ENCODE data around the gene CRNKL1.
A peak's percentile ranks its signal among the peaks of the same experiment; 100 is the strongest.

CRNKL1 gene

GRCh38 chr20:20065361-20065760, 13.1 kb upstream of the CRNKL1 start:
- no peak for DNase-seq (ENCODE audit: low read depth, low spot score)
- no peak overlapping the region for H3K27ac ChIP-seq

DNA sequence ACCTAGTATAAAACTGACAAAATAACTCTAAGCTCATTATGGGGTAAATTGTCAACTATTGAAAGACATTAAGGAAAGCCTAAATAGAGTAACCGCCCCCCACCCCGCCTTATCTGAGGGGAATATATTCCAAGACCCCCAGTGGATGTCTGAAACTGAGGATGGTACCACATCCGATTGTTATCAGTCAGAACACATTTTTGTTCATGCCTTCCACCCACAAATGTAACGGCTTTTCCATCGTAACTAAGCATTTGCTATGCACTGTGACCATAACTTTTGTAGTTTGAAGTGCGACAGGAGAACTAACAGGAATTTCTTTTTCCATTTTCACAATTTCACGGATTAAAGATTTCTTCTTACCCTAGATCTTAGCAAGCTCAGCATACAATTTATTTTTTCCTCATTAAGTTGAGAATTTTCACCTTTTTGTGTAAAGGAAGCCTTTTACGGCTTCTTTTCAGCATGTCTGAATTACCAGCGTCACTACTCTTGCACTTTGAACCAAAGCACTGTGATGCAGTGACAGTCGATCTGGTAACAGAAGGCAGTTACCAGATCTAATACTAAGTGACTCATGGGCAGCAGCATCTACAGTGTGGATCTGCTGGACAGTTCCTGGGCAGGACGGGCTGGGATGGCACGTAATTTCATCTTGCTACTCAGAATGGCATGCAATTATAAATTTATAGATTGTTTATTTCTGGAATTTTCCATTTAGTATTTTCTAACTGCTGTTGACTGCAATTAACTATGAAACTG, 11.9 kb upstream of the CRNKL1 start:
- no peak for DNase-seq (ENCODE audit: low read depth, low spot score)

GRCh38 chr20:20060234-20060998, 8.2 kb upstream of the CRNKL1 start:
- no peak for DNase-seq (ENCODE audit: low read depth, low spot score)
- H3K27ac ChIP-seq, result no peak overlapping the region

More for the DNA sequence above, 11.9 kb upstream of the CRNKL1 start:
- H3K27ac ChIP-seq, result no peak overlapping the region

DNA sequence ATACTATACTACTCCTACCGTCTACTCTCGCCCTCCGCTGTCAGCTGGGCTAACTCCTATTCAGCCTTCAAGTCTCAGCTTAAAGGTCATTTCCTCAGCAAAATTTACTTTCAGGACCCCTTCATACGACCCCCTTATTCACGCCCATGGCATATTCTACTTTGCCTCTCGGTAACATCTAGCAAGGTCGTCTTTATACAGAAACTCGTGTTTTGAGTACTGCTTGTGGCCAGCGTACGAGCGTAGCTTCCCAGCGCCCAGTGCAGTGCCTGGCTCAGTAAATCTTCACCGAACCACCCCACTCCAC, 546 bp downstream of the CRNKL1 start:
- peak overlapping the region; percentile 80 for H3K27ac ChIP-seq
- no peak for DNase-seq (ENCODE audit: low read depth, low spot score)

DNA sequence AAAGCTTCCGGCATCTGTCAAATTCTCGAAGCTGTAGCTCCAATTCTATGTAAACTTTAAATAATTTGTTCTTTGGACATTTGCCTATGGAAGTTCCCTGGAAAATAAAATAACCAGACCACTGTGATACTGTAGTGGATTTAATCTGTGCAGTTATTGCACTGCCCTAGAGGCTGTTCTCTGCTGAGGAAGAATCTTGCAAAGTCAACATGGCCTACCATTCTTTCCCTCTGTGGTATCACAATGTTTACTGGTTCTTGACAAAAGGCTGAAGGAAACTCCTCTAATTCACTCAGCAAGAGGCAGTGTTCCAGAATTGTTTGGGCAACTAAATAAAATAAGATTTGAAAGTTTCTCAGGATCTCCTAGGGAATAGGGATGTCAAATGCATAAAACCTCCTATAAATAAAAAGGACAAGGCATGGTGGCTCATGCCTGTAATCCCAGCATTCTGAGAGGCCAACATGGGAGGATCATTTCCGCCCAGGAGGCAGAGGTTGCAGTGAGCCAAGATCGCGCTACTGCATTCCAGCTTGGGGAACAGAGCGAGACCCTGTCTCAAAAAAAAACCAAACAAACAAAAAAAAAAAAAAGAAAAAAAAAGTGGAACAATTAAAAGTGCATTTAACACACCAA, 12.4 kb downstream of the CRNKL1 start:
- DNase-seq (ENCODE audit: low read depth, low spot score), result no peak
- H3K27ac ChIP-seq, result no peak overlapping the region

GRCh38 chr20:20038586-20038985, 13.7 kb downstream of the CRNKL1 start:
- no peak overlapping the region for H3K27ac ChIP-seq
- DNase-seq (ENCODE audit: low read depth, low spot score), result no peak

GRCh38 chr20:20037960-20038359, 14.3 kb downstream of the CRNKL1 start:
- no peak overlapping the region for H3K27ac ChIP-seq
- DNase-seq (ENCODE audit: low read depth, low spot score), result no peak

DNA sequence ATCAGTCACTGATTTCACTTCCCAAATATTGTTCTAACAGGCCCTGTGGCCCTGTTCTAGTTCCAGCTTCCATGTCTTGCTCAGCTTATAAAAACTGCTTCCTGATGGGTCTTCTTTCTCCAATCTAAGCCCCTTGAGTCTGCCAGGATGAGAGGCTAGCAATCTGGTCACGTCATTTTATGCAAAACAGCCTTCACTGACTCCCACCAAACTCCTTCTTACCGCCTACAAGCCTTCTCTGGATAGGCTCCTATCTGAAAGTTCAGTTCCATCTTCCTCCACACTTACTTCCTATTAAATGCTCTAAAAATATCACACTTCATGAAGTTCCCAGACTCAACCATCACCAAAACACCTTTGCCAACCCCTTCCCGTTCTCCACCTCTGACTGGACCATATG, 15.5 kb downstream of the CRNKL1 start:
- DNase-seq (ENCODE audit: low read depth, low spot score), result no peak
- H3K27ac ChIP-seq, result no peak overlapping the region

DNA sequence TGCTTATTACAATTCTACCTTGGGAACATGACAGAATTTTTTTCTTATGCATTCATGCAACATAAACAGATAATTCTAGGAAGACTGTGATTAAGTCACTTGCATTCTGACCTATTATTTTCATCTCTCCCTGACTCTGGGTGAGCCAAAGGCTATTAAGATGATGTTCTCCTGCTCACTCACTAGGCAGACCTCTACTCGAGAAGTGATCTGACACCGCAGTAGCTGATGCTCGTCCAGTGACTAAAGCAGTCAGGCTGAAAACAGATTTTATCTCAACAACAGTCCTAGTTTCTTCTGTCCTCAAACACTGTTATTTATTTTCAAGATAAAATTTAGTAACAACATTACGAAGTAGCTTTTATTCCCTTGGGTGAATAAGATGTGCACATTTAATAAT, 17.8 kb downstream of the CRNKL1 start:
- no peak for DNase-seq (ENCODE audit: low read depth, low spot score)
- H3K27ac ChIP-seq, result no peak overlapping the region

DNA sequence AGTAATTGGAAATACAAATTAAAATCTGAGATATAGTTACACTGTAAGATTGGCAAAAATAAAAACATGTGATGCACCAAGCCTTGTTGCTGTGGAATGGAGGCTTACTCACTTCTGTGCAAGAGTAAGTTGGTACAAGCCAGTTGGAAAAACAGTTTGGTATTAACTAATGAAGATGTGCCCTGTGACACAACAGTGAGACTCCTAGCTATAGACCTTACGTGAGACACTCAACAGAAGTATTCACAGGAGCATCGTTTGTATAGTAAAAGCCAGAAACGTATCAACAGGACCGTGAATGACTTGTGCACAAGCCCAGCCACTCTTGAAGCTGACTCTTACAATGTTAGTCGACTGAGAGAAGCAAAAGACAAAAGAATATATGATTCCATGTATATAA, 20.5 kb downstream of the CRNKL1 start:
- no peak overlapping the region for H3K27ac ChIP-seq
- DNase-seq (ENCODE audit: low read depth, low spot score), result no peak

- H3K27ac ChIP-seq, result no peak overlapping the region
- no peak for DNase-seq (ENCODE audit: low read depth, low spot score)
Measured at GRCh38 chr20:20027284-20027683, 25.0 kb downstream of the CRNKL1 start.

GRCh38 chr20:20024942-20025341, 27.3 kb downstream of the CRNKL1 start:
- DNase-seq (ENCODE audit: low read depth, low spot score), result no peak
- H3K27ac ChIP-seq, result no peak overlapping the region

GRCh38 chr20:20023395-20023794, 28.9 kb downstream of the CRNKL1 start:
- no peak for DNase-seq (ENCODE audit: low read depth, low spot score)
- H3K27ac ChIP-seq, result no peak overlapping the region

- H3K27ac ChIP-seq, result no peak overlapping the region
- no peak for DNase-seq (ENCODE audit: low read depth, low spot score)
Measured at GRCh38 chr20:20022498-20022897, 29.8 kb downstream of the CRNKL1 start.

GRCh38 chr20:20021835-20022234, 30.4 kb downstream of the CRNKL1 start:
- H3K27ac ChIP-seq, result no peak overlapping the region
- DNase-seq (ENCODE audit: low read depth, low spot score), result no peak

DNA sequence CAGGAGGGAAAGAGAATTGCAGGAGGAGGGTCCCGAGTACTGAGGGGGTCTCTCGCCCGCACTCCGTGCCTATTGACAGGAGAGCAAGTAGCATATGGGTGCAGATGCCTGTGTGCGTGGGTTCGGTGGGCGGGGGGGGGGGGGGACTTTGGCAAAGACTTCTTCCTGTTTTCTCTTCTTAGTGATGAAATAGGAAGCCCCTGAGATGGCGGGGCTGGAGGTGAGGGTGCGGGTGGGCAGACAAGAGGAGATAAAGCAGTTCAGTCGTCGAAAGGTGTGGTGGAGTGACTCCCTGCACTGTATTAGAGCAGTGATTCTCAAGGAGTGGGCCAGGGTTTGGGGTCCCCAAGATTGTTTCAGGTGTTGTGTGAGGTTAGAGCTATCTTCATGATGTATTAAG, 31.4 kb downstream of the CRNKL1 start:
- no peak overlapping the region for H3K27ac ChIP-seq
- no peak for DNase-seq (ENCODE audit: low read depth, low spot score)

GRCh38 chr20:20019123-20019522, 33.1 kb downstream of the CRNKL1 start:
- H3K27ac ChIP-seq, result peak overlapping the region; percentile 81
- peak; percentile 69 for DNase-seq (ENCODE audit: low read depth, low spot score)

DNA sequence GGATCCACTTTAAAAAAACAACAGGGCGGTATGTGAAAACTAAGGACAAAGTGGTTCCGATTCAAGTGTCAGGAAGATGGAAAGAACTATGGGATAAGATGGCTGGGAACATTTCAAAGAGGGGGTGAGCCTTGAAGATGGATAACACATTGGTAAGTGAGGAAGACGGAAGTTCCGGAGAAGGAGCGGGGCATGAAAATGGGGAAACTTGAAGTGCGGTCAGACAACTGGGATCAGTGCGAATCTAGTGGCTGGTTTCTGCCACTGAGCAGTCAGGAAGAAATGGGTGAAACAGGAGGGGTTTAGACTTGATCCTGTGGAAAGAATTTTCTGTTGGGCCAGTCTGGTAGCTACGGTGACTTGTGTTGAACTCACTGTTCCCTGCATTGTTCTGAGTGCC, 33.9 kb downstream of the CRNKL1 start:
- DNase-seq (ENCODE audit: low read depth, low spot score), result no peak
- peak overlapping the region; percentile 81 for H3K27ac ChIP-seq

DNA sequence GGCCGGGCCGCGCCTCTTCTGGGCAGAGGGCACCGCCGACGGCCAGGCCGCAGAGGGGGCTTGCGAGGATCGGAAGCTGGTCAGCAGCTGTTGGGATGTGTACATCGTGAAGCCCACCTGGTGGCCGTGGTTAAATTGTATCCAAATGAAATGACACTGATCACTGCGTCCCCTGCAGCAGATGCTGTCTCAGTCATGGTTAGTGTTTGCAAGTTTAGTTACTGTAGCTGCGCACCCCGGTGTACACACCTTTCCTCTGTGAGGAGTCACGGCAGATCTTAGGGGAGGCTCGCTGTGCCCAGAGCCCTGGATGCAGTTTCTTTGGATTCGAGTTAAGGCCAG, 34.5 kb downstream of the CRNKL1 start:
- DNase-seq (ENCODE audit: low read depth, low spot score), result no peak
- H3K27ac ChIP-seq, result peak overlapping the region; percentile 81

- peak; percentile 73 for DNase-seq (ENCODE audit: low read depth, low spot score)
- H3K27ac ChIP-seq, result peak within 1 kb of the TSS; percentile 81
Measured at GRCh38 chr20:20017001-20017843, 35.0 kb downstream of the CRNKL1 start, which contains the start of gene NAA20. Gene NAA20, plus strand, starts transcription at chr20:20017362. Its CDS starts 35 bp downstream, at chr20:20017397.

DNA sequence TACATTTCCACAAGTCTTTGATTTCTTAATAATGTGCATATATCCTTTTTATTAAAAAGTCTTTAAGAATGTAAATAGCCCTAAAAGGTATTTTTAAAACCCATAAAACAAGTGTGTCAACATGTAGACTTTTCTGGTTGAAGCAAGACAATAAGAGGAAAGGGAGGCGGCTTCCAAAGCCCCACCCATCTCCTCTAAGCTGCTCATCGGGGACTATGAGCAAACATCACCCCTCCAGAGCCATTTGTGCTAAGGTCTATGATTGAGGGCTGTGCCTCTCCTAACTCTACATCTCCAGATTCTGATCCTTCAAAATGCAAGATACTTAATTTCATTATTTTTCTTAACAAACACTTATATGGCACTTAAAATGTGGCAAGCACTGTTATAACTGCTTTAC, 37.6 kb downstream of the CRNKL1 start:
- H3K27ac ChIP-seq, result no peak overlapping the region
- no peak for DNase-seq (ENCODE audit: low read depth, low spot score)
